ENCODE results near the gene CALY. TPM values are rescaled to one million over a fixed set of nuclear protein-coding genes. Genes with fewer than 3 reads are reported as not detected.

The CALY gene
- total RNA-seq, 2 donors from 2014 or later: 0.75 to 1.3 TPM

- H3K27me3 Mint-ChIP-seq (ENCODE audit: insufficient read depth): peaks cover 88% of the 10 kb centered on the region
Measured at GRCh38 chr10:133328358-133329343, 8.0 kb downstream of the CALY start.

GRCh38 chr10:133327651-133328357 lies 8.9 kb downstream of the CALY start:
- Histone ChIP-seq H3K27me3 (ENCODE audit: control insufficient read depth, insufficient read depth, low read length, poor library complexity, severe bottlenecking) (peaks cover 77% of the 10 kb centered on the region), H3K4me1 (ENCODE audit: control insufficient read depth, insufficient read depth, low read length) (no peaks in the 10 kb centered on the region), H3K4me3 (ENCODE audit: low read length) (no peak overlapping the region), H3K27ac (ENCODE audit: low read depth, low read length) (no peak overlapping the region), H3K9ac (ENCODE audit: extremely low read depth, low read length, poor library complexity, severe bottlenecking) (no peak overlapping the region), H3K36me3 (ENCODE audit: control insufficient read depth, insufficient read depth, low read length) (no peaks in the 10 kb centered on the region), H3K9me3 (ENCODE audit: control insufficient read depth, low read length) (no peaks in the 10 kb centered on the region)
- no peak for TF ChIP-seq CTCF (conservative IDR thresholded peaks at IDR 0.05)
- WGBS, 2 experiments (ENCODE audit: insufficient coverage in 1 of 2, insufficient read length in 1 of 2): 74 to 85% methylated on average over 6 to 11 of the region's 12 CpGs
- peak; percentile 58 for DNase-seq
- Mint-ChIP-seq H3K27ac (no peak overlapping the region), H3K4me1 (peaks cover 8% of the 10 kb centered on the region), H3K4me3 (no peak overlapping the region), H3K9me3 (peaks cover 3% of the 10 kb centered on the region), H3K27me3 (ENCODE audit: insufficient read depth) (peaks cover 83% of the 10 kb centered on the region), H3K36me3 (ENCODE audit: low read depth) (no peaks in the 10 kb centered on the region)

More at GRCh38 chr10:133328358-133329343, 8.0 kb downstream of the CALY start:
- peaks cover 8% of the 10 kb centered on the region for H3K4me1 Mint-ChIP-seq
- Histone ChIP-seq H3K36me3 (ENCODE audit: control insufficient read depth, insufficient read depth, low read length) (no peaks in the 10 kb centered on the region), H3K27ac (ENCODE audit: low read depth, low read length) (no peak overlapping the region), H3K4me1 (ENCODE audit: control insufficient read depth, insufficient read depth, low read length) (no peaks in the 10 kb centered on the region), H3K4me3 (ENCODE audit: low read length) (no peak overlapping the region), H3K9ac (ENCODE audit: extremely low read depth, low read length, poor library complexity, severe bottlenecking) (no peak overlapping the region), H3K9me3 (ENCODE audit: control insufficient read depth, low read length) (no peaks in the 10 kb centered on the region), H3K27me3 (ENCODE audit: control insufficient read depth, insufficient read depth, low read length, poor library complexity, severe bottlenecking) (peaks cover 85% of the 10 kb centered on the region)
- no peak for TF ChIP-seq CTCF (conservative IDR thresholded peaks at IDR 0.05)
- H3K4me3 Mint-ChIP-seq: no peak overlapping the region
- peaks cover 5% of the 10 kb centered on the region for H3K9me3 Mint-ChIP-seq
- DNase-seq: no peak
- 89 to 91% methylated on average over 11 to 15 of the region's 15 CpGs for WGBS, 2 experiments (ENCODE audit: insufficient coverage in 1 of 2, insufficient read length in 1 of 2)
- H3K36me3 Mint-ChIP-seq (ENCODE audit: low read depth): no peaks in the 10 kb centered on the region
- H3K27ac Mint-ChIP-seq: no peak overlapping the region

- no peak for TF ChIP-seq CTCF (conservative IDR thresholded peaks at IDR 0.05)
- no peak overlapping the region for H3K9ac ChIP-seq (ENCODE audit: extremely low read depth, low read length, poor library complexity, severe bottlenecking)
Measured at GRCh38 chr10:133326745-133327650, 9.7 kb downstream of the CALY start.

More at GRCh38 chr10:133326745-133327650, 9.7 kb downstream of the CALY start:
- H3K27ac ChIP-seq (ENCODE audit: low read depth, low read length): no peak overlapping the region
- peaks cover 69% of the 10 kb centered on the region for H3K27me3 ChIP-seq (ENCODE audit: control insufficient read depth, insufficient read depth, low read length, poor library complexity, severe bottlenecking)
- H3K36me3 ChIP-seq (ENCODE audit: control insufficient read depth, insufficient read depth, low read length): no peaks in the 10 kb centered on the region
- H3K4me1 ChIP-seq (ENCODE audit: control insufficient read depth, insufficient read depth, low read length): no peaks in the 10 kb centered on the region
- H3K4me3 ChIP-seq (ENCODE audit: low read length): no peak overlapping the region
- 83 to 87% methylated on average over 15 to 28 of the region's 28 CpGs for WGBS, 2 experiments (ENCODE audit: insufficient coverage in 1 of 2, insufficient read length in 1 of 2)
- peaks cover 8% of the 10 kb centered on the region for H3K4me1 Mint-ChIP-seq
- no peaks in the 10 kb centered on the region for H3K36me3 Mint-ChIP-seq (ENCODE audit: low read depth)
- DNase-seq: no peak
- H3K4me3 Mint-ChIP-seq: peak overlapping the region; percentile 55
- H3K27me3 Mint-ChIP-seq (ENCODE audit: insufficient read depth): peaks cover 81% of the 10 kb centered on the region
- H3K9me3 Mint-ChIP-seq: no peaks in the 10 kb centered on the region
- no peaks in the 10 kb centered on the region for H3K9me3 ChIP-seq (ENCODE audit: control insufficient read depth, low read length)
- no peak overlapping the region for H3K27ac Mint-ChIP-seq

All from endodermal cell (in vitro differentiated cells).